Measurements from ENCODE around the gene MRGPRD.
A peak's percentile ranks its signal among the peaks of the same experiment; 100 is the strongest.

MRGPRD gene

GRCh38 chr11:68956547-68957254 is 24.1 kb downstream of the MRGPRD start:
- H4K20me1 ChIP-seq (ENCODE audit: insufficient read depth, low read length, poor library complexity, severe bottlenecking): no peaks in the 10 kb centered on the region
- no peaks in the 10 kb centered on the region for H3K9me3 ChIP-seq (ENCODE audit: insufficient read depth, low read depth, low read length)
- no peak for TF ChIP-seq CTCF (conservative IDR thresholded peaks at IDR 0.05; ENCODE audit: low read length)
- TF ChIP-seq EZH2phosphoT487 (IDR thresholded peaks at IDR 0.05; ENCODE audit: borderline replicate concordance): no peak
- no peaks in the 10 kb centered on the region for H3K27me3 ChIP-seq (ENCODE audit: insufficient read depth, low read length, poor library complexity, severe bottlenecking)
- H3K9ac ChIP-seq (ENCODE audit: low read depth, low read length, poor library complexity, severe bottlenecking): no peak overlapping the region
- H2AFZ ChIP-seq (ENCODE audit: low read length): no peak overlapping the region
- no peak overlapping the region for H3K4me3 ChIP-seq (ENCODE audit: low read length, poor library complexity, severe bottlenecking)
- no peaks in the 10 kb centered on the region for H3K79me2 ChIP-seq (ENCODE audit: insufficient read depth, low read length)
- H3K4me2 ChIP-seq (ENCODE audit: low read depth, low read length, poor library complexity, severe bottlenecking): no peak overlapping the region
- no peaks in the 10 kb centered on the region for H3K36me3 ChIP-seq (ENCODE audit: insufficient read depth, low read length)
- H3K9me2 ChIP-seq (replicated peaks; ENCODE audit: low read depth, low read length): no peaks in the 10 kb centered on the region
- no peaks in the 10 kb centered on the region for H3F3A ChIP-seq (ENCODE audit: low read depth)
- H3K4me1 ChIP-seq (ENCODE audit: insufficient read depth, low read length, poor library complexity, severe bottlenecking): no peaks in the 10 kb centered on the region

GRCh38 chr11:68956142-68956541 is 24.6 kb downstream of the MRGPRD start:
- H3K9me3 ChIP-seq (ENCODE audit: insufficient read depth, low read depth, low read length): no peaks in the 10 kb centered on the region
- no peaks in the 10 kb centered on the region for H3K4me1 ChIP-seq (ENCODE audit: insufficient read depth, low read length, poor library complexity, severe bottlenecking)
- no peaks in the 10 kb centered on the region for H3K36me3 ChIP-seq (ENCODE audit: insufficient read depth, low read length)
- no peak overlapping the region for H3K9ac ChIP-seq (ENCODE audit: low read depth, low read length, poor library complexity, severe bottlenecking)
- no peak overlapping the region for H2AFZ ChIP-seq (ENCODE audit: low read length)
- no peaks in the 10 kb centered on the region for H3K27me3 ChIP-seq (ENCODE audit: insufficient read depth, low read length, poor library complexity, severe bottlenecking)
- TF ChIP-seq EZH2phosphoT487 (IDR thresholded peaks at IDR 0.05; ENCODE audit: borderline replicate concordance): no peak
- peak; percentile 41 for TF ChIP-seq CTCF (conservative IDR thresholded peaks at IDR 0.05; ENCODE audit: low read length)
- H4K20me1 ChIP-seq (ENCODE audit: insufficient read depth, low read length, poor library complexity, severe bottlenecking): no peaks in the 10 kb centered on the region
- H3K9me2 ChIP-seq (replicated peaks; ENCODE audit: low read depth, low read length): no peaks in the 10 kb centered on the region
- H3K4me2 ChIP-seq (ENCODE audit: low read depth, low read length, poor library complexity, severe bottlenecking): no peak overlapping the region
- no peaks in the 10 kb centered on the region for H3F3A ChIP-seq (ENCODE audit: low read depth)
- no peaks in the 10 kb centered on the region for H3K79me2 ChIP-seq (ENCODE audit: insufficient read depth, low read length)
- H3K4me3 ChIP-seq (ENCODE audit: low read length, poor library complexity, severe bottlenecking): no peak overlapping the region

- no peaks in the 10 kb centered on the region for H3K9me2 ChIP-seq (replicated peaks; ENCODE audit: low read depth, low read length)
- H4K20me1 ChIP-seq (ENCODE audit: insufficient read depth, low read length, poor library complexity, severe bottlenecking): no peaks in the 10 kb centered on the region
- H3K9ac ChIP-seq (ENCODE audit: low read depth, low read length, poor library complexity, severe bottlenecking): no peak overlapping the region
- no peaks in the 10 kb centered on the region for H3K36me3 ChIP-seq (ENCODE audit: insufficient read depth, low read length)
- H3K4me3 ChIP-seq (ENCODE audit: low read length, poor library complexity, severe bottlenecking): no peak overlapping the region
- no peaks in the 10 kb centered on the region for H3K4me1 ChIP-seq (ENCODE audit: insufficient read depth, low read length, poor library complexity, severe bottlenecking)
- no peaks in the 10 kb centered on the region for H3F3A ChIP-seq (ENCODE audit: low read depth)
- H3K4me2 ChIP-seq (ENCODE audit: low read depth, low read length, poor library complexity, severe bottlenecking): no peak overlapping the region
- no peaks in the 10 kb centered on the region for H3K27me3 ChIP-seq (ENCODE audit: insufficient read depth, low read length, poor library complexity, severe bottlenecking)
- no peaks in the 10 kb centered on the region for H3K79me2 ChIP-seq (ENCODE audit: insufficient read depth, low read length)
- no peak for TF ChIP-seq CTCF (conservative IDR thresholded peaks at IDR 0.05; ENCODE audit: low read length)
- TF ChIP-seq EZH2phosphoT487 (IDR thresholded peaks at IDR 0.05; ENCODE audit: borderline replicate concordance): no peak
- no peak overlapping the region for H2AFZ ChIP-seq (ENCODE audit: low read length)
- no peaks in the 10 kb centered on the region for H3K9me3 ChIP-seq (ENCODE audit: insufficient read depth, low read depth, low read length)
Measured at GRCh38 chr11:68955607-68955958, 25.2 kb downstream of the MRGPRD start.

All from Loucy (cell line).